BE2C (cell line): ENCODE data around the gene GTF3C1.

Experiments used
- DNase-seq: peaks from one replicate; pipeline ENCODE4 v3.0.0-alpha.2; 2020
- H3K27me3 ChIP-seq: fragments of 250-450 bp; sonication (Bioruptor Pico); 2 replicates; pipeline ENCODE4 v1.5.1; 2020; ENCODE audit warnings: mild to moderate bottlenecking
- H3K36me3 ChIP-seq: fragments of 250-450 bp; sonication (Bioruptor Pico); 2 replicates; pipeline ENCODE4 v1.5.1; 2020; ENCODE audit warnings: mild to moderate bottlenecking
- H3K4me1 ChIP-seq: fragments of 250-450 bp; sonication (Bioruptor Pico); 2 replicates; pipeline ENCODE4 v1.5.1; 2020
- H3K4me3 ChIP-seq: 2 replicates; pipeline ENCODE4 v1.5.1; 2011; ENCODE audit warnings: low read depth, low read length
- H3K9me3 ChIP-seq: fragments of 250-450 bp; sonication (Bioruptor Pico); 2 replicates; pipeline ENCODE4 v1.5.1; 2020
- CTCF ChIP-seq: IDR thresholded peaks from 2 replicates; pipeline ENCODE4 v1.5.1; 2012; ENCODE audit warnings: mild to moderate bottlenecking, low read depth, low read length

GTF3C1 gene

GRCh38 chr16:27485126-27485525 is 64.6 kb downstream of the GTF3C1 start:
- Histone ChIP-seq H3K36me3 (peaks cover 91% of the 10 kb centered on the region), H3K27me3 (no peaks in the 10 kb centered on the region), H3K9me3 (no peaks in the 10 kb centered on the region), H3K4me1 (no peaks in the 10 kb centered on the region), H3K4me3 (no peak overlapping the region)
- no peak for DNase-seq
- TF ChIP-seq CTCF, result no peak

- DNase-seq, result no peak
- H3K27me3 ChIP-seq, result no peaks in the 10 kb centered on the region
- peaks cover 78% of the 10 kb centered on the region for H3K36me3 ChIP-seq
- no peaks in the 10 kb centered on the region for H3K9me3 ChIP-seq
- H3K4me3 ChIP-seq, result no peak overlapping the region
- TF ChIP-seq CTCF, result no peak
- no peaks in the 10 kb centered on the region for H3K4me1 ChIP-seq
These were observed 66.1 kb downstream of the GTF3C1 start for GRCh38 chr16:27483624-27484023.

- Histone ChIP-seq H3K4me3 (no peak overlapping the region), H3K4me1 (no peaks in the 10 kb centered on the region), H3K36me3 (peaks cover 78% of the 10 kb centered on the region), H3K27me3 (no peaks in the 10 kb centered on the region), H3K9me3 (no peaks in the 10 kb centered on the region)
- DNase-seq, result no peak
- no peak for TF ChIP-seq CTCF
These were observed 66.7 kb downstream of the GTF3C1 start for GRCh38 chr16:27483088-27483437.

GRCh38 chr16:27482397-27483087 is 67.2 kb downstream of the GTF3C1 start:
- no peak for DNase-seq
- no peak for TF ChIP-seq CTCF
- Histone ChIP-seq H3K4me3 (no peak overlapping the region), H3K9me3 (no peaks in the 10 kb centered on the region), H3K27me3 (no peaks in the 10 kb centered on the region), H3K4me1 (no peaks in the 10 kb centered on the region), H3K36me3 (peaks cover 80% of the 10 kb centered on the region)

GRCh38 chr16:27481282-27481934 is 68.3 kb downstream of the GTF3C1 start:
- no peaks in the 10 kb centered on the region for H3K9me3 ChIP-seq
- no peaks in the 10 kb centered on the region for H3K27me3 ChIP-seq
- no peak overlapping the region for H3K4me3 ChIP-seq
- H3K4me1 ChIP-seq, result no peaks in the 10 kb centered on the region
- no peak for TF ChIP-seq CTCF
- peaks cover 70% of the 10 kb centered on the region for H3K36me3 ChIP-seq
- no peak for DNase-seq

- TF ChIP-seq CTCF, result no peak
- H3K9me3 ChIP-seq, result no peaks in the 10 kb centered on the region
- no peak overlapping the region for H3K4me3 ChIP-seq
- H3K36me3 ChIP-seq, result peaks cover 67% of the 10 kb centered on the region
- DNase-seq, result no peak
- no peaks in the 10 kb centered on the region for H3K4me1 ChIP-seq
- H3K27me3 ChIP-seq, result no peaks in the 10 kb centered on the region
These were observed 69.0 kb downstream of the GTF3C1 start for GRCh38 chr16:27480761-27481160.
